NT2/D1 (cell line): ENCODE results near the gene ADAMTS2.

Source experiments
- SUZ12 ChIP-seq: IDR thresholded peaks from 2 replicates; pipeline ENCODE4 v1.6.1; 2011; ENCODE audit not compliant: insufficient read length, insufficient read depth; ENCODE audit errors: extremely low read depth
- YY1 ChIP-seq: IDR thresholded peaks from 2 replicates; pipeline ENCODE4 v1.6.1; 2011; ENCODE audit not compliant: insufficient read length, insufficient read depth

DNA sequence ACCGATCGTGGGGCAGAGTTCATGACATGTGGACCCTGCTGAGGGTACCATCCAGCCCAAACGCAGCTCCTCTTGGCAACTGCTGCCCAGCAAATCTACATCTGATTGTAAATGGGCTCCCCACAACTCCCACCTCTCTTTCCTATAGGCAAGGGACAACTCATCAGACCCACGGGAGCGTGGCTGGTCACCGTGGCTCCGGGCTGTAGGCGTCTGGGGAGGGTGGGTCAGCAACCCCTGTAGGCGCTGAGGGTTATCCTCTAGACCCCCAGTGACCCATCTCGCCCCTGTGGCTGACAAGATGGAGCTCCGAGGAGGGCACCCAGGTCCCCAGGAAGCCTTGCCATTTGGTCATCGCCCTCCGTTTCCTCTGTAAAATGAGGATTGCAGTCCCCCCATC, 162.7 kb downstream of the ADAMTS2 start:
- TF ChIP-seq YY1, result no peak
- TF ChIP-seq SUZ12, result no peak
